SK-N-SH (cell line): ENCODE data around the gene SLC24A4. TPM values are rescaled to one million over a fixed set of nuclear protein-coding genes. Genes with fewer than 3 reads are reported as not detected.

Experiments used
- CTCF ChIA-PET: fragments of 300-600, 350-600 bp; formaldehyde crosslinking; extraction: SDS; loops from one replicate; lab custom pipeline; 2021; lab: Yijun Ruan, JAX
- POLR2A ChIA-PET: fragments of 350-600 bp; sonication (Branson Sonifier 250); formaldehyde crosslinking; extraction: SDS; loops from one replicate; lab custom pipeline; 2020; ENCODE audit warnings: antibody characterized with exemption, inconsistent platforms; lab: Yijun Ruan, JAX
- DNase-seq: peaks from one replicate; pipeline ENCODE4 v3.0.0; 2012
- H2AFZ ChIP-seq: fragments of 200-600 bp; sonication (generic); 2 replicates; pipeline ENCODE4 v1.8.1; 2016; ENCODE audit warnings: antibody characterized with exemption, mild to moderate bottlenecking, low read depth
- H3F3A ChIP-seq: fragments of 200-600 bp; sonication (generic); replicated peaks from 2 replicates; pipeline ENCODE3; 2016; ENCODE audit warnings: antibody characterized with exemption, mild to moderate bottlenecking; ENCODE audit not compliant: insufficient read depth
- H3K27ac ChIP-seq, 2 experiments: fragments of 200-500 bp in 1 of 2; fragments of 200-600 bp in 1 of 2; sonication (Bioruptor generic) in 1 of 2; sonication (generic), shearing (Covaris generic) in 1 of 2; 2 replicates each; pipeline versions ENCODE4 v1.5.1 to v1.6.1; 2014 to 2016; ENCODE audit warnings: low read depth in 2 of 2, inconsistent platforms in 1 of 2, low read length in 1 of 2, mild to moderate bottlenecking in 1 of 2, mixed read lengths in 1 of 2
- H3K27me3 ChIP-seq: fragments of 200-600 bp; sonication (generic), shearing (Covaris generic); 2 replicates; pipeline ENCODE4 v1.6.1; 2016; ENCODE audit warnings: mixed run types; ENCODE audit not compliant: insufficient read depth
- H3K36me3 ChIP-seq, 2 experiments: fragments of 200-500 bp in 1 of 2; fragments of 200-600 bp in 1 of 2; sonication (Bioruptor generic) in 1 of 2; sonication (generic) in 1 of 2; replicated peaks in 1 of 2; 2 replicates each; pipeline versions ENCODE3 to v1.5.1; 2014 to 2016; ENCODE audit warnings: low read length in 1 of 2, mild to moderate bottlenecking in 1 of 2; ENCODE audit not compliant: insufficient read depth in 2 of 2, control insufficient read depth in 1 of 2
- H3K4me1 ChIP-seq, 2 experiments: fragments of 200-500 bp in 1 of 2; fragments of 200-600 bp in 1 of 2; sonication (Bioruptor generic) in 1 of 2; sonication (generic), shearing (Covaris generic) in 1 of 2; 2 replicates each; pipeline versions ENCODE4 v1.5.1 to v1.6.1; 2014 to 2016; ENCODE audit warnings: low read depth in 1 of 2, low read length in 1 of 2, mixed run types in 1 of 2; ENCODE audit not compliant: insufficient read depth in 2 of 2, control insufficient read depth in 1 of 2
- H3K4me2 ChIP-seq: fragments of 200-600 bp; sonication (generic), shearing (Covaris generic); 2 replicates; pipeline ENCODE4 v1.6.1; 2017; ENCODE audit warnings: mixed run types
- H3K4me3 ChIP-seq, 2 experiments: fragments of 200-500 bp in 1 of 2; fragments of 200-600 bp in 1 of 2; sonication (Bioruptor generic) in 1 of 2; sonication (generic), shearing (Covaris generic) in 1 of 2; 2 replicates each; pipeline versions ENCODE4 v1.5.1 to v1.8.1; 2014 to 2016; ENCODE audit warnings: low read depth in 2 of 2, inconsistent platforms in 1 of 2, low read length in 1 of 2, mild to moderate bottlenecking in 1 of 2, mixed read lengths in 1 of 2, moderate library complexity in 1 of 2
- H3K79me2 ChIP-seq: fragments of 200-600 bp; sonication (generic); 2 replicates; pipeline ENCODE4 v1.8.1; 2017; ENCODE audit warnings: mild to moderate bottlenecking; ENCODE audit not compliant: insufficient read depth
- H3K9ac ChIP-seq: fragments of 200-600 bp; sonication (generic); 2 replicates; pipeline ENCODE4 v1.6.1; 2017; ENCODE audit warnings: mixed run types
- H3K9me2 ChIP-seq: fragments of 200-600 bp; sonication (generic); 2 replicates; pipeline ENCODE4 v1.6.1; 2017; ENCODE audit warnings: mixed run types
- H3K9me3 ChIP-seq: fragments of 200-600 bp; sonication (generic); 2 replicates; pipeline ENCODE4 v1.6.1; 2017; ENCODE audit warnings: mixed run types, mild to moderate bottlenecking, moderate library complexity
- H4K20me1 ChIP-seq: fragments of 200-600 bp; sonication (generic); 2 replicates; pipeline ENCODE4 v1.6.1; 2017; ENCODE audit warnings: mild to moderate bottlenecking, mixed run types; ENCODE audit not compliant: insufficient read depth
- CHD2 ChIP-seq: fragments of 150-350 bp; IDR thresholded peaks from 2 replicates; pipeline ENCODE4 v1.6.1; 2018; ENCODE audit warnings: low read length; ENCODE audit not compliant: partially characterized antibody
- ELF1 ChIP-seq: IDR thresholded peaks from 2 replicates; pipeline ENCODE4 v1.4.0; 2012
- GABPA ChIP-seq: IDR thresholded peaks from 2 replicates; pipeline ENCODE4 v1.4.0; 2012; ENCODE audit warnings: low read depth, mild to moderate bottlenecking
- MEF2A ChIP-seq: IDR thresholded peaks from 2 replicates; pipeline ENCODE4 v1.4.0; 2012; ENCODE audit warnings: low read depth, borderline replicate concordance
- NRF1 ChIP-seq: IDR thresholded peaks from 2 replicates; pipeline ENCODE4 v1.6.1; 2012; ENCODE audit warnings: low read depth, mild to moderate bottlenecking, low read length
- SIN3A ChIP-seq: IDR thresholded peaks from 2 replicates; pipeline ENCODE4 v1.6.1; 2012; ENCODE audit warnings: low read depth, mild to moderate bottlenecking, low read length, moderate library complexity, borderline replicate concordance
- TCF12 ChIP-seq: IDR thresholded peaks from 2 replicates; pipeline ENCODE4 v1.4.0; 2012
- WGBS: methylation state at CpG from one replicate; pipeline ENCODE4 v1.1.6; 2017; ENCODE audit warnings: low lambda C conversion rate; 5-methylcytosine and 5-hydroxymethylcytosine counted together
- polyA plus RNA-seq, 3 experiments: library from polyadenylated mRNA; depleted of rRNA; stranded (reverse); fragments of >200 nt; gene quantifications; 2 replicates each; pipeline ENCODE4 v1.2.3, GENCODE V29; 2012
- TF ChIP-seq, protein P1 (sequence below): IDR thresholded peaks from 2 replicates; pipeline ENCODE4; 2012
- TF ChIP-seq, protein P2 (sequence below): IDR thresholded peaks from 2 replicates; pipeline ENCODE4 v1.4.0; 2012; ENCODE audit warnings: low read depth
- TF ChIP-seq, protein P3 (sequence below): fragments of 200-600 bp; sonication (generic); IDR thresholded peaks from 2 replicates; pipeline ENCODE4 v1.6.1; 2017; ENCODE audit warnings: antibody characterized with exemption, mild to moderate bottlenecking, moderate library complexity

SLC24A4 gene
- polyA plus RNA-seq, 1 of the 3 experiments (the other 2 are of a cell fraction), result 0.07 TPM

DNA sequence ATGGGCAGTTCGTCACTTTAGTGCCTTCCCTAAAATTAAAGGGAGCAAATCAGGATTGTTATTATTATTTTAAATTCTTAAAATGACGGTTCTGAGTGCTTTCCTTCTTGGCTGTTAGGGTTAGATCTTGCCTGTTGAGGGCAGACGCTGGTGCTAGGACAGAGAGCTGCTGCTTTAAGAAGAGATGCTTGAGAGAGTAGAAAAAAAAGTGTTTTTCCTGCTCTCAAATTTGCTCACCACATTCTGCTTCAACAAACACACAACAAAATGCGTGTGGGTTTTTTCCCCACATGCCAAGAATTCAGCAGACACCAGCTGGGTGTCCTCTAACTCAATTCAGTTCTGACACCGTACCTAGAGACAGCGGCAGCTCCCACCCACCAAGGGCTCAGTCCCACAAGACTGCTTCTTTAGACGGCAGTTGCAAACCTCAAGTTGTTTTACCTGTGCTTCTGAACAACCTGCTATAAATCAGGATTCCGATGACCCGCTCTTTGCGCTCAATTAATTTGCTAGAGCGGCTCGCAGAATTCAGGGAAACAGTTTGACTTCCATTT lies 114.8 kb downstream of the SLC24A4 start:
- Histone ChIP-seq H3K9me2 (no peaks in the 10 kb centered on the region), H3K27me3 (peaks cover 9% of the 10 kb centered on the region; the same call in 1 of the 2 replicates), H3F3A (no peaks in the 10 kb centered on the region), H3K79me2 (no peaks in the 10 kb centered on the region), H3K27ac (no peak overlapping the region), H3K9me3 (no peaks in the 10 kb centered on the region), H3K9ac (no peak overlapping the region), H3K4me3 (no peak overlapping the region), H4K20me1 (no peaks in the 10 kb centered on the region), H3K4me2 (no peak overlapping the region), H2AFZ (no peak overlapping the region), H3K4me1 (no peaks in the 10 kb centered on the region), H3K36me3 (no peaks in the 10 kb centered on the region)
- WGBS, result 39% methylated on average over 12 of the region's 12 CpGs
- POLR2A ChIA-PET, result no interaction called here
- no peak for DNase-seq
- CTCF ChIA-PET, result no interaction called here
- TF ChIP-seq MEF2A, result no peak
- TF ChIP-seq, protein P1, sequence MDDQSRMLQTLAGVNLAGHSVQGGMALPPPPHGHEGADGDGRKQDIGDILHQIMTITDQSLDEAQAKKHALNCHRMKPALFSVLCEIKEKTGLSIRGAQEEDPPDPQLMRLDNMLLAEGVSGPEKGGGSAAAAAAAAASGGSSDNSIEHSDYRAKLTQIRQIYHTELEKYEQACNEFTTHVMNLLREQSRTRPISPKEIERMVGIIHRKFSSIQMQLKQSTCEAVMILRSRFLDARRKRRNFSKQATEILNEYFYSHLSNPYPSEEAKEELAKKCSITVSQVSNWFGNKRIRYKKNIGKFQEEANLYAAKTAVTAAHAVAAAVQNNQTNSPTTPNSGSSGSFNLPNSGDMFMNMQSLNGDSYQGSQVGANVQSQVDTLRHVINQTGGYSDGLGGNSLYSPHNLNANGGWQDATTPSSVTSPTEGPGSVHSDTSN, result no peak
- TF ChIP-seq NRF1, result no peak
- TF ChIP-seq SIN3A, result no peak

DNA sequence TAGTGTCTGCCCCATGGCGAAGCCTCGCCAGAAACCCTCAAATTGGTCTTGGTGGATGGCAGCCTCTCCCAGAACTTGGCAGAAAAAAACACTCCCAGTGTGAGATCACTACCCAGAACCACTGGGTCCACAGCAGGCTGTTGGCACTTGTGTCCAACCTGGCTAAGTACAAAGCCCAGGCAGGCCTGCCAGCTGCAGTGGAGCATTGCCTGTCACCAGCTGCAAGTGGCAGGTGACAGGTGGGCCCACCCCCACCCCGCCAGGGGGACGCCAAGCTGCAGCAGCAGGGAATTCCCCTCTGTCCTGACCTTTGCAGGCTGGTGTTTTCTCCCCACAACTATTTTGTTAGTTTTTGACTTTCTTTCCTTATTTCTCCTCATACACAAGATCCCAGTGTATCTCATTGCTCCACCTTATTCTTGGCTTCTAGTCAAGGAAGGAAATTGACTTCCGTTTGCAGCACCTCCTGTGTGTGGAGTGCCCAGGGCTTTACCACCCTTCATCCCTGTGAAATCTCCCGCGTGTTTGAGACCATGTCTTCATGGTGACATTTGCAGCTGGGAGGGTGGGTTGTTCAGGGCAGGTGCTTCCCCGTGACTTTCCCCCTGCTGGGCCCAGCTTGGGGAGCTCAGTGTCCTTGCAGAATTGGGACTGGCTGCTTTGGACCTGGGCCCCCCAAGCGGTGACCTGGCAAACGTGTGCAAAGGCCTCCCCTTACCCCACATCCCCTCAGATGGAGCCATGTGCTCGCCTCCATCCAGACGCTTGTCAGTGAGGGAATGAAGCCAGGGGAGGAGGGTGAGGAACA lies 116.8 kb downstream of the SLC24A4 start:
- Histone ChIP-seq H4K20me1 (no peaks in the 10 kb centered on the region), H3K27ac (no peak overlapping the region), H3K79me2 (no peaks in the 10 kb centered on the region), H3K9ac (no peak overlapping the region), H3K4me3 (no peak overlapping the region), H3K36me3 (no peaks in the 10 kb centered on the region), H2AFZ (no peak overlapping the region), H3K4me2 (no peak overlapping the region), H3K9me3 (no peaks in the 10 kb centered on the region), H3F3A (no peaks in the 10 kb centered on the region), H3K9me2 (no peaks in the 10 kb centered on the region), H3K27me3 (no peaks in the 10 kb centered on the region), H3K4me1 (no peaks in the 10 kb centered on the region)
- POLR2A ChIA-PET, result no interaction called here
- CTCF ChIA-PET, result no interaction called here
- TF ChIP-seq, protein P2, sequence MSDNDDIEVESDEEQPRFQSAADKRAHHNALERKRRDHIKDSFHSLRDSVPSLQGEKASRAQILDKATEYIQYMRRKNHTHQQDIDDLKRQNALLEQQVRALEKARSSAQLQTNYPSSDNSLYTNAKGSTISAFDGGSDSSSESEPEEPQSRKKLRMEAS, result no peak
- TF ChIP-seq GABPA (no peak), ELF1 (no peak), TCF12 (no peak), CHD2 (no peak)
- TF ChIP-seq, protein P3, sequence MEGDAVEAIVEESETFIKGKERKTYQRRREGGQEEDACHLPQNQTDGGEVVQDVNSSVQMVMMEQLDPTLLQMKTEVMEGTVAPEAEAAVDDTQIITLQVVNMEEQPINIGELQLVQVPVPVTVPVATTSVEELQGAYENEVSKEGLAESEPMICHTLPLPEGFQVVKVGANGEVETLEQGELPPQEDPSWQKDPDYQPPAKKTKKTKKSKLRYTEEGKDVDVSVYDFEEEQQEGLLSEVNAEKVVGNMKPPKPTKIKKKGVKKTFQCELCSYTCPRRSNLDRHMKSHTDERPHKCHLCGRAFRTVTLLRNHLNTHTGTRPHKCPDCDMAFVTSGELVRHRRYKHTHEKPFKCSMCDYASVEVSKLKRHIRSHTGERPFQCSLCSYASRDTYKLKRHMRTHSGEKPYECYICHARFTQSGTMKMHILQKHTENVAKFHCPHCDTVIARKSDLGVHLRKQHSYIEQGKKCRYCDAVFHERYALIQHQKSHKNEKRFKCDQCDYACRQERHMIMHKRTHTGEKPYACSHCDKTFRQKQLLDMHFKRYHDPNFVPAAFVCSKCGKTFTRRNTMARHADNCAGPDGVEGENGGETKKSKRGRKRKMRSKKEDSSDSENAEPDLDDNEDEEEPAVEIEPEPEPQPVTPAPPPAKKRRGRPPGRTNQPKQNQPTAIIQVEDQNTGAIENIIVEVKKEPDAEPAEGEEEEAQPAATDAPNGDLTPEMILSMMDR, result no peak
- 19% methylated on average over 5 of the region's 12 CpGs for WGBS
- no peak for DNase-seq
